Heart left ventricle (tissue), 16 donors: ENCODE data around the gene SUB1. TPM values are rescaled to one million over a fixed set of nuclear protein-coding genes. Genes with fewer than 3 reads are reported as not detected.

Experiments
- ATAC-seq, 4 donors: fragments of 200-7000 bp; cut with Tn5 transposase; one replicate each; pipeline ENCODE4 v1.9.1; 2020 to 2022; ENCODE audit warnings: moderate library complexity in 4 of 4, mild to moderate bottlenecking in 3 of 4, moderate number of reproducible peaks in 1 of 4
- DNase-seq, 5 donors: peaks; one replicate each; pipeline ENCODE4 v3.0.0-alpha.2; 2020
- H3K27ac ChIP-seq, 12 donors: fragments of 200-600 bp; sonication (generic) in 4 of 12; one replicate each; pipeline versions ENCODE4 v1.5.0 to v1.8.0; 2016 to 2022; ENCODE audit warnings: mild to moderate bottlenecking in 2 of 12
- H3K27me3 ChIP-seq, 9 donors: fragments of 200-600 bp; sonication (generic) in 2 of 9; one replicate each; pipeline versions ENCODE4 v1.5.1 to v1.8.0; 2016 to 2022; ENCODE audit warnings: mild to moderate bottlenecking in 3 of 9
- H3K36me3 ChIP-seq, 9 donors: fragments of 200-600 bp; sonication (generic) in 2 of 9; one replicate each; pipeline versions ENCODE4 v1.5.0 to v1.8.0; 2018 to 2022; ENCODE audit warnings: mild to moderate bottlenecking in 2 of 9
- H3K4me1 ChIP-seq, 12 donors: fragments of 200-600 bp; sonication (generic) in 4 of 12; one replicate each; pipeline versions ENCODE4 v1.5.0 to v1.8.0; 2016 to 2022; ENCODE audit warnings: mild to moderate bottlenecking in 3 of 12
- H3K4me3 ChIP-seq, 12 donors: fragments of 200-600 bp; sonication (generic) in 4 of 12; one replicate each; pipeline versions ENCODE4 v1.5.0 to v1.8.0; 2017 to 2022; ENCODE audit warnings: mild to moderate bottlenecking in 9 of 12, moderate library complexity in 4 of 12
- H3K9me3 ChIP-seq, 12 donors: fragments of 200-600 bp; sonication (generic) in 4 of 12; one replicate each; pipeline versions ENCODE4 v1.5.0 to v1.8.0; 2016 to 2022; ENCODE audit warnings: mild to moderate bottlenecking in 1 of 12
- POLR2A ChIP-seq, 2 donors: fragments of 450-650 bp; IDR thresholded peaks; one replicate each; pipeline ENCODE4 v1.6.1; 2017; ENCODE audit warnings: antibody characterized with exemption in 2 of 2, mild to moderate bottlenecking in 2 of 2, moderate library complexity in 2 of 2
- WGBS, 4 donors: extraction: QIAGEN DNeasy Blood & Tissue Kit in 2 of 4; methylation state at CpG; one replicate each; pipeline versions ENCODE4 v1.1.5 to v1.1.7; 2013 to 2018; 5-methylcytosine and 5-hydroxymethylcytosine counted together
- intact Hi-C, 10 donors: fragments of 100-400 bp; cut with DNase I; formaldehyde crosslinking; loops; one replicate each; pipeline versions ENCODE4 v1.11.1 to v1.14.2; 2022
- polyA plus RNA-seq, 2 donors: library from polyadenylated mRNA; stranded (reverse); fragments of 200-250 nt; gene quantifications; one replicate each; pipeline ENCODE4 v1.2.3, GENCODE V29; 2013
- total RNA-seq, 9 donors: library from RNA; depleted of rRNA in 2 of 9; stranded (reverse); fragments of >200 nt in 2 of 9; fragmentation: NEBNext Ultra II Directional in 3 of 9; extraction: Animal tissue kit (Norgen Biotek cat#: 25700) in 3 of 9; gene quantifications; one replicate each; pipeline versions ENCODE4 v1.1.0 to v1.2.4, GENCODE V29; 2016 to 2023
- TF ChIP-seq, protein P1 (sequence below), 12 donors: fragments of 200-600 bp; sonication (generic) in 4 of 12; IDR thresholded peaks; one replicate each; pipeline versions ENCODE4 v1.5.0 to v1.8.0; 2018 to 2022; ENCODE audit warnings: antibody characterized with exemption in 12 of 12, mild to moderate bottlenecking in 5 of 12
- donor health status: ischemic (EF 13 %, LVEDD 7.1; RV severe dilation, severe dysfunction).
- donor health status: healthy with polysubstance abuse.
- donor health status: DM: no; HTN: yes; CAD: no.
- donor health status: DM: no; HTN: no; CAD: no.
- donor health status: ischemic (EF 25% LVEDD 6.9; RV normal size, moderate dysfunction).
- donor health status: ischemic (EF 25% LVEDD 5.7; RV mildly dilated, moderate dysfunction).
- donor health status: healthy.
- donor health status: DM: yes; HTN: yes; CAD: no.
- donor health status: ischemic (EF 35%, LVEDD 5.7; RV mildly dilated, moderate dysfunction).
- donor health status: nonischemic (EF 11% LVEDD 7.7; RV severe dilation, severe dysfunction).
- donor health status: DM: yes; HTN: yes; CAD: no.
- donor health status: PGD.
- donor health status: ischemic (EF 29% LVEDD 5.4; RV normal size, mild dysfunction).
- donor health status: nonischemic (EF 23%, LVEDD 6.1; RV moderate dilation, normal function).

Gene SUB1
- total and polyA plus RNA-seq, 11 donors, result 118 to 244 (median 187) TPM

- Histone ChIP-seq H3K4me1 (peaks cover 0 to 29% (median 5%) of the 10 kb centered on the region in 12 donors), H3K9me3 (no peaks in the 10 kb centered on the region), H3K27me3 (no peaks in the 10 kb centered on the region), H3K36me3 (peaks cover 0 to 64% (median 47%) of the 10 kb centered on the region in 9 donors), H3K27ac (no peak overlapping the region), H3K4me3 (no peak overlapping the region)
- 89 to 96% (median 92%) methylated on average over 2 of the region's 2 CpGs for WGBS, 4 donors
- no peak for TF ChIP-seq POLR2A (IDR thresholded peaks at IDR 0.05)
- TF ChIP-seq, protein P1, sequence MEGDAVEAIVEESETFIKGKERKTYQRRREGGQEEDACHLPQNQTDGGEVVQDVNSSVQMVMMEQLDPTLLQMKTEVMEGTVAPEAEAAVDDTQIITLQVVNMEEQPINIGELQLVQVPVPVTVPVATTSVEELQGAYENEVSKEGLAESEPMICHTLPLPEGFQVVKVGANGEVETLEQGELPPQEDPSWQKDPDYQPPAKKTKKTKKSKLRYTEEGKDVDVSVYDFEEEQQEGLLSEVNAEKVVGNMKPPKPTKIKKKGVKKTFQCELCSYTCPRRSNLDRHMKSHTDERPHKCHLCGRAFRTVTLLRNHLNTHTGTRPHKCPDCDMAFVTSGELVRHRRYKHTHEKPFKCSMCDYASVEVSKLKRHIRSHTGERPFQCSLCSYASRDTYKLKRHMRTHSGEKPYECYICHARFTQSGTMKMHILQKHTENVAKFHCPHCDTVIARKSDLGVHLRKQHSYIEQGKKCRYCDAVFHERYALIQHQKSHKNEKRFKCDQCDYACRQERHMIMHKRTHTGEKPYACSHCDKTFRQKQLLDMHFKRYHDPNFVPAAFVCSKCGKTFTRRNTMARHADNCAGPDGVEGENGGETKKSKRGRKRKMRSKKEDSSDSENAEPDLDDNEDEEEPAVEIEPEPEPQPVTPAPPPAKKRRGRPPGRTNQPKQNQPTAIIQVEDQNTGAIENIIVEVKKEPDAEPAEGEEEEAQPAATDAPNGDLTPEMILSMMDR (IDR thresholded peaks at IDR 0.05), result no peak
- ATAC-seq (no peak), DNase-seq (no peak)
- intact Hi-C loops, result loop anchor here in 3 of 10 donors (5.0 to 10.0 kb wide), 3 partner anchors 173 to 371 kb away; no protein-coding TSS in a partner anchor
Measured at GRCh38 chr5:32605766-32606152, 20.4 kb downstream of the SUB1 start.

DNA sequence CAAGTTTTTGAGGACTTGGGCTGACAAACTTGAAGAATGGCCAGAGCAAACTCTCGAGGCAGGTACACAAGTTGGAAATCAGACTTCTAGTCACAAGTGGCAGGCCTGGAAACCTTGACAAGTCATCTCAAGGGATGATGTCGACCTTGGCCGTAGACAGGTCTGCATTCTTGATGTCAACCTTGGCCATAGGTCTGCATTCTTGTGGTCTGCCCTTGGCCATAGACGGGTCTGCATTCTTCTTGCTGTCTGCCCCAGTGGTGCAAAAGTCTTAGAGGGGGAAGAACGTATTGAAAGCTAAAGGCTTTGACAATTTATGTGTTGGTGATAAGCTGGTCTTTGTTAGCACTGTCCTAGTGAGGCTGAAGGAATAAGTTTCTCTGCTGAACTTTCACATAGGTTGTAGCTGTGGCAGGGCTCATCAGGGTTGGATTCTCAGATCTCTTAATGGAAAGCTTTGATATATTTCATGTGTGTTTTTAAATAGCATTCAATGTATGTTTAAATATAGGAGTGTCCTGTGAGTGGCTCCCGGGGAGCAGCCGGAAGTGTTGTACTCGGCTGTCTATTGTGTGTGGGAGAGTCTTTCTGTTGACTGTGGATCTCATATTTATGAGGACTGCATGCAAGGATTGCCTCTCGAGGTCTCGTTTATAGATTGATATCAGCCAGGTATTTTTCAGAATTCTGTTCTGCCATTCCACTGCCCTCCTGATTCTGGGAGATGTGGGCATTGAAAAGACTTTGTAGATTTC is 27.0 kb downstream of the SUB1 start:
- intact Hi-C loops, result loop anchor here in 8 of 10 donors (1.0 to 10.0 kb wide), 7 partner anchors 120 to 692 kb away; no protein-coding TSS in a partner anchor
- no peaks in the 10 kb centered on the region for H3K27me3 ChIP-seq
- TF ChIP-seq, protein P1 (IDR thresholded peaks at IDR 0.05), result no peak
- TF ChIP-seq POLR2A (IDR thresholded peaks at IDR 0.05), result no peak
- H3K9me3 ChIP-seq, result no peaks in the 10 kb centered on the region
- DNase-seq (no peak), ATAC-seq (peak in 1 of 4 donors; percentile 14)
- 50 to 64% (median 62%) methylated on average over 10 of the region's 10 CpGs for WGBS, 4 donors
- H3K4me1 ChIP-seq, result peaks cover 0 to 31% (median 10%) of the 10 kb centered on the region in 12 donors
- H3K27ac ChIP-seq, result no peak overlapping the region
- peaks cover 0 to 10% (median 2%) of the 10 kb centered on the region in 9 donors for H3K36me3 ChIP-seq
- no peak overlapping the region for H3K4me3 ChIP-seq

DNA sequence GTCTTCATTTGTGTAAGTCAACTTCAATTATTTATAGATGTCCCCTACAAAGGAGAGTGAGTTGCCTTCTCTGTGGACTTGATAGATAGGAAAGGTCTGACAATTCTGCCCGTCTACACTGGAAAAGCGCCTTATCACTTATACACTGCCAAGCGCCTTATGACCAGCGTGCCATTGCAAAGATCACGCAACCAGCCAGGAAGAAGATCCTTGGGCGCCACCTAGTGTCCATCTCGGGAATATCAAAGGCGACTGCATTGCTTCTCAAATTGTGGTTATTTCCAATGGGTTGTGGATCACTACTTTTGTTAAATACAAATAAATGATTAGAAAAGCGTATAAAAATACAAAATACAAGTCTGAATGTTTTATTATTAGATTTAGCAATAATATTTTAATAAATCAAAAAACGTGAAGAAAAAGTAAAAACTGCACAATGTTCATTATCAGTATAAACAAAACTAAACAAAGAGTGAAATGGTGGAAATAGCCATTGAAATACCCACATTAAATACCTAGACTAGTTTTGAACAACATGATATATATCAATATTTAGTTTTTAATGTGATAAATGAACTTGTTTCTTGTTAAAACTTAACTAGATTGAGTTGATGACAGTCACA is 27.8 kb downstream of the SUB1 start:
- H3K27me3 ChIP-seq, result no peaks in the 10 kb centered on the region
- no peak for TF ChIP-seq POLR2A (IDR thresholded peaks at IDR 0.05)
- TF ChIP-seq, protein P1 (IDR thresholded peaks at IDR 0.05), result peak; percentile 82 to 96 (median 91)
- H3K9me3 ChIP-seq, result no peaks in the 10 kb centered on the region
- H3K27ac ChIP-seq, result no peak overlapping the region
- 3 to 7% (median 4%) methylated on average over 10 of the region's 10 CpGs for WGBS, 4 donors
- DNase-seq (peak; percentile 72 to 82 (median 80)), ATAC-seq (peak; percentile 36 to 71 (median 68))
- intact Hi-C loops, result loop anchor here in 9 of 10 donors (1.0 to 10.0 kb wide), 7 partner anchors 121 to 692 kb away; no protein-coding TSS in a partner anchor
- no peak overlapping the region for H3K4me3 ChIP-seq
- peaks cover 0 to 3% (median 0%) of the 10 kb centered on the region in 9 donors for H3K36me3 ChIP-seq
- peaks cover 0 to 26% (median 9%) of the 10 kb centered on the region in 12 donors for H3K4me1 ChIP-seq

DNA sequence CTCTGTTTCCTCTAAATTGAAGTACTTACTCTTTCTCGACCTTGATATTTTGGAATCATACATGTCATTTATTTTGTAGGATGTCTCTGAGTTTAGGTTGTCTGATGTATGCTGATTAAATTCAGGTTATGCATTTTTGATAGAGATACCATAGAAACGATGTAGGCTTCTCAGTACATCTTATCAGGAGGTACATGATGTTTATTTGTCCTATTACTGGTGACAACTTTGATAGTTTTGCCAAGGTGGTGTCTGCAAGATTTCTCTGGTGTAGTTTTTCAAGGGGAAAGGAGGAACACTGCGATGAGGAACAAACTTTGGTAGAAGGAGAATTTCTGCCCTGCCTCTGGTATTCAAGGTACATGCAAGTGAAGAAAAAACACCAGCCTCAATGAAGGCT is 29.9 kb downstream of the SUB1 start:
- intact Hi-C loops, result loop anchor here in 2 of 10 donors (10.0 kb wide), 2 partner anchors 680 to 690 kb away; no protein-coding TSS in a partner anchor
- WGBS, 4 donors, result 46 to 58% (median 49%) methylated on average over 3 of the region's 3 CpGs
- no peak for DNase-seq

More for the DNA sequence above, 29.9 kb downstream of the SUB1 start:
- no peaks in the 10 kb centered on the region for H3K9me3 ChIP-seq
- H3K36me3 ChIP-seq, result no peaks in the 10 kb centered on the region
- TF ChIP-seq POLR2A (IDR thresholded peaks at IDR 0.05), result no peak
- TF ChIP-seq, protein P1 (IDR thresholded peaks at IDR 0.05), result no peak
- no peak for ATAC-seq
- H3K4me1 ChIP-seq, result peaks cover 0 to 16% (median 8%) of the 10 kb centered on the region in 12 donors
- no peaks in the 10 kb centered on the region for H3K27me3 ChIP-seq
- H3K27ac ChIP-seq, result no peak overlapping the region
- H3K4me3 ChIP-seq, result no peak overlapping the region
